Glomerular visceral epithelial cell (primary cell): ENCODE measurements around the gene NDUFA8.

Experiments used
- DNase-seq: peaks from one replicate; pipeline ENCODE4 v3.0.0-alpha.2; 2016; ENCODE audit errors: extremely low spot score

The NDUFA8 gene

DNA sequence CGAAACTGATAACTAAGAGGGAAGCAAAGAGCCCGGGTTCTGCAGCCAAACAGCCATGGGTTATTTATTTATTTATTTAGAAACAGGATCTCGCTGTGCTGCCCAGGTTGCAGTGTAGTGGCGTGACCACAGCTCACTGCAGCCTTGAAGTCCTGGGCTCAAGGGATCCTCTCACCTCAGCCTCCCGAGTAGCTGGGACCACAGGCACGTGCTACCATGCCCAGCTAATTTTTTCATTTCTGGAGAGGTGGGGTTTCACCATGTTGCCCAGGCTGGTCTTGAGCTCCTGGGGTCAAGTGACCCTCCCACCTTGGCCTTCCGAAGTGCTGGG lies 24.1 kb downstream of the NDUFA8 start:
- DNase-seq, result no peak

DNA sequence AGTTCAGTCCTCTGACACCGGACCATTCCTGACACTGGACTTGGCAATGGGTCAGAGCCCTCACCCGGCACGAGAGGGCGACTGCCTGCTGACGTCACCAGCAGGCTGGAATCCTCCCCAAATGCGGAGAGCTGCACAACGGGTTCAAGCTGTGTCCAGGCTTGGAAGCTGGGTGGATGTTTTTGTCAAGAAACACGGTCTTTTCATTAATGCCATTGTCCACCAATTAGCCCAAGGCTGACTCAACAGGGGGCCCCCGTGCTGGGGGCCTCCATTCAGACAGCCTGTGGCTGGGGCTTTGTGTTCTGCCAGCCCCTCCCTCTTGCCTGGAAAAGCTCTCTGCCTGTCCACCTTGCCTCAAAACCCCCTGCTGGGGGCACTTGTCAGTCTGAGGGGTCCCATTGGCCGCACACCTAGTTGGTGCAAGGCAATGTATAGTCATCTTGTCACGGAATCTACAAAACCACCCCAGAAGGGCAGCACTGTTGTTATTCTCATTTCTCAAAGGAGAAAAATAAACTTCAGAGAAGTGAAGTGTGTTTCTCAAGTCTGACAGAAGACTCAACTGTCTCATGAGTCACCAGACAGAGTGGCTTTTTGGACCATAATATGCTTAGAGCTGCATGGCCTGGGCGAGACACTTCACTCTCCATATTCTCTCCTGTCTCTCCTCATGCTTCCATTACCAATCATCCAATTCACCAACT lies 24.6 kb downstream of the NDUFA8 start:
- DNase-seq, result no peak

DNA sequence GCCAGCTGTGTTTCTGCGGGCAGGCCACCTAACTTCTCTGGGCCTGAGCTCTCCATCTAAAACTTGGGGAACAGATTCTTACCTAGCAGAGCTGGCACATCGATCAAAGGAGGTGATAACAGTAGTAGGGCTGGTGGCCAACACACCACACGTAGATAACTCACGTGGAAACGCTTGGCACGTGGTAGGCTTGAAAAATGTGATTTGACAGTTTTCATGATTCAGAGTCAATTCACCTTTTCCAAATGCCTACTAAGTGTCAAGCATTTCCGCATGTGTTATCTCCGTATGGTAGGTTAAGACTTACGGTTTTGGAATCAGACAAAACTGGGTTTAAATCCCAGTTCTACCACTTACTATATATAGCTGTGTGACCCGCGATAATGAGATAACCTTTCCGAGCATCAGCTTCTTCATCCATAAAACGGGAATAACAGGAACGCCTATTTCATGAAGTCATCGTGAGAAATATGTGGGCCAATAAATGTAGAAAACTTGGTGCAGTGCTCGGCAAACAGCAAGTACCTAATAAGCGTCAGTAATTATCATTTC lies 25.5 kb downstream of the NDUFA8 start:
- DNase-seq, result no peak

DNA sequence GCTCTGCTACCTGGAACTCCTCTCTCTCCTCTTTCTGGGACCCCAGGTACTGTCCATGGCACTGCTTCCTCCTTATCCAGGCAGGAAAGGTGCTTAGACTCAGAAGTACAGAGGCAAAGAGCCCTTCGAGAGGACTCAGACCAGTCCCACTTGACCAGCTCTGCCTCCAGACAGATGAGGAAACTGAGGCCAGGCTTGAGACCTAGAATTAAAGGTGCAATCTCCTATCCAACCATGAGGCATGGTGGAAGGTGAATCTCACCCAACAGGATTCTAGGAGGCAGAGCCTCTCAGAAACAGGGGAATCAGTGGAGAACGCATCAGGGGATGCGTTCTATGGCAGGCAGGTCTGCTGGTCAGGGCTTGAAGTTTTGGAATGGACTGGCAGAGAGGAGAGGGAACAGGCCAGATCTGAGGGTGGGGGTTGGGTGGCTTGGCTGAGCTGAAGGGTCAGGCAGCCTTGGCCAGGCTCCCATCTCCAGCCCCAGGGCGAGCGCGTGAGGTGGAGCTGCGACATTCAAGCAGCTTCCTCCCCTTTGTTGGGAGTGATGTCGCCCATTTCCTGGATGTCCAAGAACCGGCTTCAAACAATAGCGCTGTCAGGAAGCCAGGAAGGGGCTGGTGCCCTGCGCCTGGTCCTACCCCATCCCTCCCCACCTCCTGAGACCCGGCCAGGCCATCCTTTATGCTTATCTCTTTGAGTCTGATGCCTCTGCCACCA lies 26.2 kb downstream of the NDUFA8 start:
- DNase-seq, result no peak

DNA sequence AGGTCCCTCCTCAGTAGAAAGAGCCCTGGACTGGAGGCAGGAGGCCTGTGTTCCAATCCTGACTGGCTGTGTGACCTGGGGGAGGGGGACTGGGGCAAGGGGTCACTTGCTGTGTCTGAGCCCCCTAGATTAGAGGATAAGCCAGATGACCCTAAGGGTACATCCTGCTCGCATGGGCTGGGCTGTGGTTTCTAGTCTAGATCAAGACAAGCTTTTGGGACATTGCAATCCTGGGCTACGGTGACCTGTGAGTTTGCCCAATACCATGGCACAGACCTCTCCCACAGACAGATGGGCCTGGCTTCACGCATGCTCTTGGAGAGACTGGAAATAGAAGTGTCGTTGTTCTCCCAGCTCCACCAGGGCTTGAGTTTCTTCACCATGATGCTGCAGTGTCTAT lies 27.0 kb downstream of the NDUFA8 start:
- no peak for DNase-seq

DNA sequence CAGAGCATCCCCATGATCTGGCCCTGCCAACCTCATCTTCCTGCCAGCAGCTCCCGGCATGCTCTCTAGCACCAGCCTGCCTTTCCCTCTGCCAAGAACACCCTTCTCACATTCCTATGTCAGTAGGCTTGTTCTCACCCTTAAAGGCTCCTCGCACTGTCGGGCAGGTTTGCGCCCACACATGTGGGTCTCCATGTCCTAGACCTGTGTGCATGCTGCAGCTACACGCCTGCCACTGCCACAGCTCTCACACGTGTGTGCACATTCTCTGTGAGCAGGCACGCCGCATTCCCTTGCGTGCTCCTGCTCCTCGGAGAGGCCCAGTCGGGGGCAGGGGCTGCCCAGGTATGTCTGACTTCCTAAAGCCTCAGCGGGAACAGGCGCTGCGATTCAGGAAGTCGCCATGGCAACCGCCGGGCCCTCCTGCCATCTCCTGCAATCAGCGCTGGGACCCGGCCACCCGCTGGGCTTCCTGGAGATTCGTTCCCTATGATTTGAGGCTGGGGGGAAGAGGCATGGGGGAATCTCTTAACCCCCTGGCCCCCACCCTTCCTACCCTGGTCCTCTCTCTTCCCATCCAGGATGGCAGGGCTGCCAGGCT lies 28.1 kb downstream of the NDUFA8 start:
- DNase-seq, result no peak

DNA sequence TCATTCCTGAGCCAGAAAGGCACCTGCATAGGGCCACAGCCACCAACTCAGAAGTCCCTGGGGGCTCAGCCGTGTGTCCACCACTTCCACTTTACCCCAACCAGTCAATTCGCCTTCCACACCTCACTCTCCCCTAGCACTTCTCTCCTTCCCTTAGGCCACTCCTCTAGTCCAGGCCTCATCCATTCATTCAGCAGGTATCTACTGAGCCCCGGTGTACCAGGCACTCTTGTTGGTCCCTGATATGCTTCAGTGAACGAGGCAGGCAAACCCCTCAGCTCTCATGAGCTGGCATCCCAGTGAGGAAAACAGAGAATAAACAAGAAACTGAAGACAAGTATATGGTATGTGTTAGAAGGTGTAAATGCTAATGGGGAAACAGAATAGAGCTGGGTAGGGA lies 28.7 kb downstream of the NDUFA8 start:
- DNase-seq, result no peak

DNA sequence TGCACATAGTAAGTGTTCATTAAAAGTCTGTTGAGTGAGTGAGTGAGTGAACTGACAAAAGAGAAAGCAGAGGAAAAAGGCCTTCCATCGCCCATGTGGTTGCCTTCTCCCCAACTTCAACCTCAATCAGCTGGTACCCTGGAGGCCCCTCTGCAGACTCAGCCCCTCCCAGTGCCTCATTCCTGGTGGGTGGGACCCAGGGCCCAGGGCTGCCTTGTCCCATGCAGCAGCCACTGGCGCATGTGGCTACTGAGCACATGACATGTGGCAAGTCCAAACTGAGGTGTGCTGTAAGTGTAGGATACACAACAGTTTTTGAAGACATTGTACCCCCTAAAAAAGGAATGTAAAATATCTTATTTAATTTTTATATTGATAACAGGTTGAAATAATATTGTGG lies 29.6 kb downstream of the NDUFA8 start:
- no peak for DNase-seq

DNA sequence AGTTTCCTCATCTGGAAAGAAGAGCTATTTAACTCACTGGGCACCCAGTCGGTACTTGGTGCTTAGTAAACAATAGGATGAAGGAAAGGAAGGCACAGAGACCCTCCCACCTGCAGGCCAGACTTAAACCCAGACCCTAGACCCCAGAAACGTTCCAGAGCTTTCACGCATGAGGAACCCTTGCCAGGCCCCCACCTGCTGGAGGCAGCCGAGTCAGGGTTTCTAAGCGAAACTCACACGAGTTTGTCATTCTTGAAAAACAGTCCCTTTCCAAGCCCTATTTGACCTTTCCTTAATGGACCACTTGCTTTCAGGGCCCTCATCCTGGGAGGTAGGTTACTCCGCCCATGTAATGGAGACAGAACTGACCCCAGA lies 30.6 kb downstream of the NDUFA8 start:
- no peak for DNase-seq

DNA sequence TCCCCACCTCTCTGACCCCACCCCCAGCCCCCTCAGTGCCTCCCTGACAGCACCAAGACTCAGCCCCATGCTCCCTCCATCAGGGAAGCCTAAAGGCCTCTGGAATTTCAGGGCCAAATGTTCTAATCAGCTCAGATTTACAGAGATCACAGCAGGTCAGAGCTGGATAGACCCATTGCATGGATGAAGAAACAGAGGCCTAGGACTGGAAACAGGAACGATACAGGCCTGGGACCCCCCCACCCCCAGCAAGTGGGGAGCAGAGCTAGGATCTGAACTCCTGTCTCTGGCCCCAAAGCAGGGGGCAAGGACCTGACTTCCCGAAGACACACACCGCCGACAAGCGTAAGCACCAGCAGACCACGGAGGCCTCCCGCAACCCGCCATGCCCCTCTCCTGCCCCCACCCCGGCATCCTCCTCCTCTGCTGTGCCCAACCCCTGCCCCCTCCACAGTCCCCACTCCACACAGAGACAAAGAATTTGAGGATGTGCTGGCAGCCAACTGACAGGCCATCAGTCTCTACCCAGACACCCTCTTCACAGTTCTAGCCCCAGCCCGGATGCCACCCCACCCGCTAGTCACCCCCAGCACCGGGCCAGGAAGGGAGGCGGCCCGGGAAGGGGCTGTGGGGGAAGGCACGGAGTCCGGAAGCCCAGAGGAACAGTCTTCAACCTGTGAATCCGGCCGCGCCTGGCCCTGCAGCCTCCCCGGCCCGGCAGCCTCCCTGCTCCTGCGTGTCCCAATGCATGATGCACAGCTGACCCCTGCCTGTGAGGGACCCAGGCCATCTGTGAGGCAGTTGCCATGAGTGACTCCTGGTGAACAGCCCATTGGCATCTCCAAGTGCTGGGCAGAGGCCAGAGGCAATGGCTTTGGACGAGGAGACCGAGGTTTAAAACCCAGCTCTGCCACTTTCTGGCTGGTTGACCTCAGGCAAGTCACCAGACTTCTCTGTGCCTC lies 31.3 kb downstream of the NDUFA8 start:
- DNase-seq, result no peak

DNA sequence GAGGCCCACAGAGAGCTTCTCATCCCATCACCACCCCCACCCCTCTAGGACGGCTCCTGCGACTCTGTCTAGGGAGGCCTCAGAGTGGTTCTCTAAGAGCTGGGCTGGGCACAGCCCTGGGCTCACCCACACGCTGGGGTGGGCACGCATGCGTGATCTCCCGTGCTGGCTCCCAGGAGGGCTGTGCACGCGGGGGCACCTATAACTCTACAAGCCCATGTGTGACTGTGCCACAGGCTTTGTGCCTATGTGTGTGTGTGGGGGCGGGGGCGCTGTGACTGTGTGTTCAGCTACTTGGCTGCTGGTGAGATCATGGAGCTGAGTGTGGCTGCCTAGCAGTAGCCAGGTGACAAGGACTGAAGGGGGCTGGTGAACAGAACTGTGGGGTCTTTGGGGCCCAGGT lies 32.2 kb downstream of the NDUFA8 start:
- DNase-seq, result no peak

DNA sequence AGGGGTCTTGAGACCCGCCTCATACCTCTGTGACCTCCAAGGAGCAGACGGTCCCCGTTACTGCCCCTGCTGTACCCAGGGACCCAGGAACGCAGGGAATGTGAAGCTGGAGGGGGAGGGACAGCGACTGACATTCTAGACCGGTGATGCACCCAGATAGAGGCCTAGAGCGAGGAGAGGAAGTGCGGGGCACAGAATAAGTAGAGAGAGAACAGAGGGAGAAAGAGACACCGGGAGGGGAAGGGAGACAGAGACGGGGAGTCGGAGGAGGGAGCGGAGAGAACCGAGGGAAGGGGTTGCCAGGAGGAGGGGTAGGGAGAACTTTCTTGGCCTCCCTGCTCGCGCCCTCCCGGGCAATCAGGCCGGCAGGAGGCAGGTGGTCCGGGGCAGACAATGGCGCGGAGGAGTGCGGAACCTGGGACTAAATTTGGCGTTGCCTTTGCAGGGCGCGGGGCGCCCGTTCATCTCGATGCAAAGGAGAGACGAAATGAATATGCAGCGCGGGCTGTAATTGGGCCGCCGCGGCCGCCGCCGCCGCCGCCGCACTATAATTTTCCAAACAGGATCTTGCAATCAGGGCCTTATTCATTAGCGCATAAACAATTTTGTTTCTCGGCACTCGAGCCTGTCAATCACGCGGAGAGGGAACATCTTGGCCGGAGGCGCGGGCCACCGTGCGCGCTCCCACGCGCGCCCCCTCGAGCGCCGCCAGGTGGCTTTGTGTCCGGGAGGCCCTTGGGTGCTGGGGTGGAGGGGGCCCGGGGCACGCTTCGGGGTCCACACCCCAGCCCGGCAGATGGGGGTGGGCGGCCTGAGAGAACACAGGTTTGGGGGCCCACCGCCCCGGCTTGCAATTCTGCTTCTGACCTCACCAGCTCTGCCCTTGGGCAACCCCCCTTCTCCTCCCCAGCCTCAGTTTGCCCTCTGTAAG lies 33.0 kb downstream of the NDUFA8 start:
- DNase-seq, result peak; percentile 56

DNA sequence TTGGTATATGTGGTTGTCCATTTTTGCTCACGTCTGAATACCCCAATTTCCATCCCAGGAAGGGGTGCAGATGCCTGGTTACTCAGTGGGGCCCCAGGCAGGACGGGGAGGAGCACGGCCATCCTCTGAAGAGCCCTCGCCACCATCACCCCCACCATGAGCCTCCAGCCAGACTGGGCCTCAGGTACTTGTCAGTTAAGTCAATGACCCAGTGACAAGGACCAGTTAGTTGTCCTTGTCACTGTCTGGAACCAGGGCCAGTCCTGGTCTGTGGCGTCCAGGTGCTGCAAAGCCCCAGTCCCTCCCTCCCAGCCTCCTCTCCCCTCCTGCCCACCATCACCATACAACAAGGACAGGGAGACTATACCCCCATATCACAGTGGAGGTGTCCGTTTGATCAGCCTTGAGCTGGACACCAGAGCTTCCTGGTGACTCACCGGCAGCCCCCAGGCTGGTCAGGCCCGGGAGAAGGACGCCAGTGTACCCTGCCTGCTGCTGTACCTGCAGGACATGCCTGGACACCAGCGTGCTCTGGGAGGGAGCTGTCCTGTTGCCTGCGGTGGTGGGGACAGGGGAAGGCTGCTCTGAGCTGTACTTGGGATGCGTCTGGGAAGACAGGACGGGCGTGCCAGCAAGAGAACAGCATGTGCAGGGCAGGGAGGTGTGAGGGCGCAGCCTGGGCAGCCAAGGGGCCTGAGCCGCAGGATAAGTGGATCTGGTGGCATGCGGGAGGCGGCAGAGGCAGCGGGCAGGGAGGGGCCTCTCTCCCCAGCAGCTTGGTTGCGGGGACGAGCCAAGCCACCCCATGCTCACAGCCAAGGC lies 33.9 kb downstream of the NDUFA8 start:
- DNase-seq, result peak; percentile 37

DNA sequence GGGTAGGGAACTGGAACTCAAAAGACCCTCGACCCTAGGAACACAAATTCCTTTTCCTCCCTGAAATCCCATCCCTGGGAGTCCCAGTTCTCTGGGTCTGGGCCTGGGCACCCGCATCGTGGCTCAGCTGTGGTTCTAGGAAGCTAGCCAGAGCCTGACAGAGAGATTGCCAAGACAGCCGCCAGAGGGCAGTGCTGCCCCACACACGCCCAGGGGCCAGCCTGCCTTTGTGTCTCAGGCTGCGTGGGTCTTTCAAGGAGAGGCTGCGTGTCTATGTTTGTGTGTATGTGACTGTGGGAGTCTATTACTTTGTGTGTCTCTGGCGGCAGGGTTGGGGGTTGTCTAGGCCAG lies 34.4 kb downstream of the NDUFA8 start:
- DNase-seq, result peak; percentile 80

DNA sequence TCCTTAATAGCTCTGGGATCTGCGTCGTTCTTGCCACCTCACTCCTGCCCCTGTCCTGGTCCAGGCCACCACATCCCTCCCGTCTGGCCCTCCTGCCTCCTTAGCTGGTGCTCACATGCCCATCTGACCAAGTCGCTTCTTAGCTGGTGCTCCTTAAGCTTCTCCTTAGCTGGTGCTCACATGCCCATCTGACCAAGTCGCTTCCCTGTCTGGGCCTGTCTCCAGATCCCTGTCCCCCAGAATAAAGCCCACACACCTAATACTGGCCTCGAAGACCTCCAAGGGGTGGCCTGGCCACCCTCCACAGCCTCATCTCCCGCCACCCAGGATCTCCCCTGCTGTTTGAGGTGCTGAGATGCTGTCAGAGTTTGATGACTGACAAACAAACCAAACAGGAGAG lies 35.1 kb downstream of the NDUFA8 start:
- DNase-seq, result no peak

DNA sequence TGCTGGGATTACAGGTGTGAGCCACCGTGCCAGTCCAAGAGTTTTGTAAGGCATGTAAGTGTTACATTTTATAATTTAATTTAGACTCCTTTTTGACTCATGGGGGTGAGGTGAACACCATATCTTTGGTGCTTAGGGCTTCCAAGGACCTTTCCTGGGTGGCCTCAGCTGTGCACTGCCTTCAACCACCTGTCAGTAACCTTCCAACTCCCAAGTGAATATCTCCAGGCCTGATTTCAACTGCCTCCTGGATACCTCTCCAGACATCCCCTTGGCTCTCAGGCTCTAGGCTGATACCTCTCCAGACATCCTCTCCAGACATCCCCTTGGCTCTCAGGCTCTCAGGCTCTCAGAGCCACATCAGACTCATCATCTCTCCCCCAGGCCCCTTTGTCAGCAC lies 35.5 kb downstream of the NDUFA8 start:
- DNase-seq, result no peak

DNA sequence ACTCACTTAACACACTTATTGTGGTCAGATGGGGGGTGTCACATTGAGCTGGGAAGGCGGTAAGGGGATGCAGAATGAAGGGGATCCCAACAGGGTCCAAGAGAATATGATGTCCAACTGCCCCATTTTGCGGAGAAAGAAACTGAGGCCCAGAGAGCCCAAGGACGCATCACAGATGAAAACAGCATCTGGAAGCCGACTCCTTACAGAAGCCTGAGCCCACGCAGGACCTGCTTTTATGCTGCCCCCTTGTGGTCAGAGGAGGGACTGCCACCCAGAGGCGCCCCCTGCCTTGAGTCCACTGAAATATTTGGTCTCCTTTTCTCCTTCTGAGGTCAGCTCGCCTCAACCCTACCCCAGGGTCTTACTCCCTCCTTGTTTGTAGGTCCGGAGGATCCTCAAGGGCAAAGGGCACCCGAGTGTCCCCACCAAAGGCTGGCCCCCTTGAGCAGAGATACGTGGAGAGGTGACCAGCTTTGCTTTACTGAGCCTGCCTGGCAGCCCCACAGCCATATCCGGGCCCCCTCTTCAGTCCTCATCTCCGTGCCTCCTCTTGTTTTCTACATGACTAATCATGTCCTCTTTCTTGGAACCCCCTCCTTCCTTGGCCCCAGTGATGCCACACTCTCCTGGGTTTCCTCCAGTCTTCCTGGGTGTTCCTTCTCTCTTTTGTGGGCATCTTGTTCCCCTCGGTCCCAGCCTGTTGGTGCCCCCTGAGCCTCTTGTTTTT lies 36.5 kb downstream of the NDUFA8 start:
- peak; percentile 73 for DNase-seq

DNA sequence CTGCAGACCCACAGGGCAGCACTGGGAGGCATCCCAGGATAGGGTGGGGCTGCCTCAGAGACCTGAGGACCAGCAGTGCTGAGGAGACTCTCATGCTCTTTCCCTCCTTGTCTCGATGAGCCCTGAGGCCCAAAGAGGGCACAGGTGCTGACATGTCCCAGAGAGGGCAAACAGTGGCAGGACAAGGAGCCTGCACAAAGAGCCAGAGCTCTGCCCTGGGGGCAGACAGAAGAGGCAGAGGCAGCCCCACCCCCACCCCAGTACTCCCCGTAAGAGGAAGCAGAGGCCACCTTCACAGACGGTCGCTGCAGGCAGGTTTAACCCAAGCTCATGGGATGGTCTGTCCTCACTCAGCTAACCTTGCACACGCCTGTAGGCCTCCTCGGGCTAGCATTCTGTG lies 37.1 kb downstream of the NDUFA8 start:
- no peak for DNase-seq

DNA sequence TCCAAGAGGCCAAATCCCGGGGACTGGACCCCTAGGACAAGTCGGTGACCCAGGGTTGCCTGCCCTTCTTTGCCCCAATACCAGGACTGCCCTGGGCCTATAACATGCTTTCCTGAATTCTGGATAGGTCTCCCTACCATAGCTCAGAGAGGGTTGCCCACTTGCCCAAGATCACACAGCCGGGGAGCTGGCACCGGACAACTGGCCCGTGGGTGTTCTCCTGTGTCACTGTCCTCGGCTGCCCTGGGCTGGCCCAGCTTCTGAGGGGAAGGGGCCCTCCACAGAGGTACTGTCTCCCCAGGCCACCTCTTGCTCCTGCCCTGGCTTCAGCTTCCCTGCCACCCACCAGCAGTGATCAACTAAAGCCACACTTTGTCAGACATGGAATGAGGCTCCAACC lies 37.6 kb downstream of the NDUFA8 start:
- DNase-seq, result no peak
